Endothelial cell of umbilical vein (primary cell): Measurements from ENCODE around the gene SUGCT. TPM values are rescaled to one million over a fixed set of nuclear protein-coding genes. Genes with fewer than 3 reads are reported as not detected.

ENCODE experiments used
- BruUV-seq: library from RNA; stranded (reverse); fragments of 400-500 nt; replicated peaks from 2 replicates; lab custom pipeline; 2021; lab: Mats Ljungman, UMichigan
- CTCF ChIA-PET: fragments of 300-600, 350-600 bp; sonication (Branson Sonifier 250); formaldehyde crosslinking; loops from one replicate; lab custom pipeline; 2021; ENCODE audit warnings: antibody characterized with exemption, inconsistent platforms; lab: Charles Lee
- POLR2A ChIA-PET: fragments of 300-600, 350-600 bp; sonication (Branson Sonifier 250); formaldehyde crosslinking; loops from one replicate; lab custom pipeline; 2021; ENCODE audit warnings: antibody characterized with exemption, inconsistent platforms; lab: Charles Lee
- DNase-seq: peaks from one replicate; pipeline ENCODE4 v3.0.0-alpha.2; 2011; ENCODE audit warnings: low read depth, low spot score
- FAIRE-seq: peaks from 2 replicates; lab custom pipeline; 2011; peaks lifted over from hg19 to GRCh38; lab: Jason Lieb, UNC
- H2AFZ ChIP-seq: 2 replicates; pipeline ENCODE4 v1.6.0; 2012; ENCODE audit warnings: low read depth, low read length, control low read depth, inconsistent platforms
- H3K27ac ChIP-seq: 2 replicates; pipeline ENCODE4 v1.5.1; 2011; ENCODE audit warnings: low read depth, mild to moderate bottlenecking, control low read depth, low read length, moderate library complexity; ENCODE audit not compliant: insufficient read depth
- H3K27me3 ChIP-seq, 2 experiments: 2 replicates each; pipeline versions ENCODE4 v1.6.0 to v1.6.1; 2011; ENCODE audit warnings: low read length in 2 of 2, mixed read lengths in 1 of 2; ENCODE audit not compliant: control insufficient read depth in 2 of 2, insufficient read depth in 2 of 2
- H3K36me3 ChIP-seq, 2 experiments: 2 replicates in 1 of 2; 3 replicates in 1 of 2; pipeline ENCODE4 v1.5.1; 2011; ENCODE audit warnings: low read length in 2 of 2, mild to moderate bottlenecking in 1 of 2, moderate library complexity in 1 of 2; ENCODE audit not compliant: control insufficient read depth in 2 of 2, insufficient read depth in 2 of 2; ENCODE audit errors: extremely low read depth in 1 of 2
- H3K4me1 ChIP-seq: 3 replicates; pipeline ENCODE4 v1.5.1; 2011; ENCODE audit warnings: mild to moderate bottlenecking, low read length; ENCODE audit not compliant: control insufficient read depth, insufficient read depth; ENCODE audit errors: extremely low read depth
- H3K4me2 ChIP-seq: 2 replicates; pipeline ENCODE4 v1.6.1; 2011; ENCODE audit warnings: low read length, control low read depth, mixed read lengths; ENCODE audit not compliant: insufficient read depth
- H3K4me3 ChIP-seq, 3 experiments: fragments of 200-600 bp in 1 of 3; sonication (generic), shearing (Covaris generic) in 1 of 3; replicated peaks in 1 of 3; 2 replicates each; pipeline ENCODE4 v1.5.1; 2011 to 2016; ENCODE audit warnings: control low read depth in 3 of 3, low read length in 3 of 3, mild to moderate bottlenecking in 2 of 3, inconsistent platforms in 1 of 3, low read depth in 1 of 3, moderate library complexity in 1 of 3; ENCODE audit not compliant: insufficient read depth in 1 of 3
- H3K79me2 ChIP-seq: 2 replicates; pipeline ENCODE4 v1.6.0; 2012; ENCODE audit warnings: low read length, inconsistent platforms; ENCODE audit not compliant: control insufficient read depth, insufficient read depth
- H3K9ac ChIP-seq: replicated peaks from 2 replicates; pipeline ENCODE3; 2011; ENCODE audit warnings: low read length, control low read depth; ENCODE audit not compliant: insufficient read depth; ENCODE audit errors: extremely low read depth
- H3K9me1 ChIP-seq: replicated peaks from 3 replicates; pipeline ENCODE4 v1.6.0; 2011; ENCODE audit warnings: mild to moderate bottlenecking, low read length; ENCODE audit not compliant: control insufficient read depth, insufficient read depth; ENCODE audit errors: extremely low read depth
- H3K9me3 ChIP-seq: replicated peaks from 2 replicates; pipeline ENCODE4 v1.5.1; 2012; ENCODE audit warnings: low read length, inconsistent platforms; ENCODE audit not compliant: control insufficient read depth, insufficient read depth
- H4K20me1 ChIP-seq: replicated peaks from 2 replicates; pipeline ENCODE3; 2011; ENCODE audit warnings: mild to moderate bottlenecking, low read length; ENCODE audit not compliant: control insufficient read depth, insufficient read depth; ENCODE audit errors: extremely low read depth
- CTCF ChIP-seq, 2 donors: IDR thresholded peaks; 1 replicate in 1 of 2; 2 replicates in 1 of 2; pipeline ENCODE4 v1.5.1; 2011; ENCODE audit warnings: low read length in 2 of 2, mild to moderate bottlenecking in 2 of 2, moderate library complexity in 2 of 2, control low read depth in 1 of 2, inconsistent platforms in 1 of 2, low read depth in 1 of 2; ENCODE audit not compliant: insufficient read depth in 1 of 2; ENCODE audit errors: extremely low read depth in 1 of 2
- EZH2 ChIP-seq: IDR thresholded peaks from 2 replicates; pipeline ENCODE4 v1.6.1; 2012; ENCODE audit warnings: borderline replicate concordance, low read depth, mild to moderate bottlenecking, moderate library complexity, low read length, inconsistent platforms; ENCODE audit not compliant: severe bottlenecking
- FOS ChIP-seq: IDR thresholded peaks from 2 replicates; pipeline ENCODE4 v1.6.1; 2011; ENCODE audit warnings: mild to moderate bottlenecking, low read length, moderate library complexity, borderline replicate concordance; ENCODE audit not compliant: insufficient read depth
- GATA2 ChIP-seq: IDR thresholded peaks from 2 replicates; pipeline ENCODE4 v1.7.0; 2011; ENCODE audit warnings: low read depth, mild to moderate bottlenecking, moderate library complexity, mixed read lengths, low read length; ENCODE audit not compliant: insufficient read length, insufficient read depth
- JUN ChIP-seq: IDR thresholded peaks from 2 replicates; pipeline ENCODE4 v1.6.1; 2011; ENCODE audit warnings: borderline replicate concordance, low read depth; ENCODE audit not compliant: insufficient read length, insufficient read depth
- MAX ChIP-seq: IDR thresholded peaks from 2 replicates; pipeline ENCODE4 v1.6.1; 2011; ENCODE audit not compliant: insufficient read depth, insufficient read length
- MYC ChIP-seq: IDR thresholded peaks from one replicate; pipeline ENCODE4 v1.6.1; 2011; ENCODE audit warnings: mild to moderate bottlenecking, low read depth, low read length
- POLR2A ChIP-seq: IDR thresholded peaks from 2 replicates; pipeline ENCODE4 v1.6.1; 2012; ENCODE audit warnings: low read depth, mild to moderate bottlenecking, control low read depth, low read length
- POLR2AphosphoS5 ChIP-seq: IDR thresholded peaks from 2 replicates; pipeline ENCODE4 v1.6.1; 2012; ENCODE audit warnings: low read depth, mild to moderate bottlenecking, control low read depth, low read length, moderate library complexity; ENCODE audit not compliant: insufficient read depth
- dilution Hi-C: fragments of 300-500 bp; cut with MboI; formaldehyde crosslinking; loops from one replicate; pipeline ENCODE4 v1.15.0; 2019; ENCODE audit warnings: low sequenced_read_pairs; ENCODE audit not compliant: extremely low pct_ligation_motif_present
- intact Hi-C: fragments of 100-400 bp; cut with micrococcal nuclease; formaldehyde crosslinking; loops from one replicate; pipeline ENCODE4 v1.10.0; 2022
- polyA plus RNA-seq, 4 experiments: library from polyadenylated mRNA; depleted of rRNA in 3 of 4; stranded (reverse) in 3 of 4; unstranded in 1 of 4; fragments of >200 nt; gene quantifications; 2 replicates each; pipeline versions ENCODE4 v1.2.1 to v1.2.3, GENCODE V29; 2011 to 2012; ENCODE audit warnings: missing spikeins in 1 of 4
- total RNA-seq: library from RNA; stranded (reverse); gene quantifications from 2 replicates; pipeline ENCODE4 v1.2.3, GENCODE V29; 2021

The SUGCT gene
- total and polyA plus RNA-seq, 2 donors (not counting 3 experiments of a cell fraction or from before 2014, with no cell fraction given): 1.2 to 1.4 TPM

GRCh38 chr7:40329601-40330153, 194.9 kb downstream of the SUGCT start:
- Histone ChIP-seq H3K27me3 (no peaks in the 10 kb centered on the region), H3K9me3 (no peaks in the 10 kb centered on the region), H3K4me1 (peaks cover 2% of the 10 kb centered on the region), H3K27ac (no peak overlapping the region), H3K79me2 (no peaks in the 10 kb centered on the region), H3K4me3 (no peak overlapping the region), H4K20me1 (no peaks in the 10 kb centered on the region), H2AFZ (peak overlapping the region; percentile 22), H3K36me3 (no peaks in the 10 kb centered on the region), H3K9me1 (no peaks in the 10 kb centered on the region), H3K4me2 (no peak overlapping the region), H3K9ac (no peak overlapping the region)
- no TSS peak for BruUV-seq
- dilution Hi-C loops (no loop called here), intact Hi-C loops (loop anchor here (1.0 to 5.0 kb wide), 7 partner anchors 31 to 1403 kb away; no protein-coding TSS in a partner anchor)
- ChIA-PET POLR2A (no interaction called here), CTCF (interaction anchor here (1.0 to 5.7 kb wide), 5 partner anchors 97 to 1382 kb away, joined by 3 to 87 read pairs (median 20); no protein-coding TSS in a partner anchor)
- DNase-seq (peak; percentile 72), FAIRE-seq (peak; percentile 81)
- TF ChIP-seq JUN: no peak
- TF ChIP-seq CTCF (IDR thresholded peaks at IDR 0.05; ENCODE audit: extremely low read depth in 1 of 2, insufficient read depth in 1 of 2, low read depth in 1 of 2, low read length in 2 of 2): peak; percentile 42 to 47

GRCh38 chr7:40330408-40330807, 195.6 kb downstream of the SUGCT start:
- dilution Hi-C loops: no loop called here
- TF ChIP-seq MYC (no peak), CTCF (IDR thresholded peaks at IDR 0.05; ENCODE audit: extremely low read depth in 1 of 2, insufficient read depth in 1 of 2, low read depth in 1 of 2, low read length in 2 of 2) (no peak), FOS (no peak), MAX (no peak), POLR2A (no peak), POLR2AphosphoS5 (no peak), EZH2 (no peak), GATA2 (no peak), JUN (no peak)
- CTCF ChIA-PET: interaction anchor here (1.2 to 5.7 kb wide), 10 partner anchors 91 to 1380 kb away, joined by 3 to 87 read pairs (median 4); no protein-coding TSS in a partner anchor

More at GRCh38 chr7:40330408-40330807, 195.6 kb downstream of the SUGCT start:
- H3K4me1 ChIP-seq: peaks cover 2% of the 10 kb centered on the region
- no peaks in the 10 kb centered on the region for H3K27me3 ChIP-seq
- BruUV-seq: no TSS peak
- POLR2A ChIA-PET: no interaction called here
- no peaks in the 10 kb centered on the region for H4K20me1 ChIP-seq
- H3K9me1 ChIP-seq: no peaks in the 10 kb centered on the region
- H2AFZ ChIP-seq: no peak overlapping the region
- no peaks in the 10 kb centered on the region for H3K9me3 ChIP-seq
- no peak overlapping the region for H3K4me2 ChIP-seq
- H3K9ac ChIP-seq: no peak overlapping the region
- no peak overlapping the region for H3K4me3 ChIP-seq
- no peaks in the 10 kb centered on the region for H3K36me3 ChIP-seq
- H3K27ac ChIP-seq: no peak overlapping the region
- H3K79me2 ChIP-seq: no peaks in the 10 kb centered on the region
- no peak for FAIRE-seq
- intact Hi-C loops: no loop called here
- DNase-seq: no peak
